HG02642 (cell line): ENCODE results near the gene CST7.
A peak's percentile ranks its signal among the peaks of the same experiment; 100 is the strongest.

Experiments
- ATAC-seq: cut with Tn5 transposase; IDR thresholded peaks from one replicate; pipeline ENCODE4 v1.9.1; 2021; ENCODE audit warnings: mild to moderate bottlenecking; ENCODE audit not compliant: unreplicated experiment, poor library complexity

Gene CST7

GRCh38 chr20:24981282-24981681, 32.2 kb downstream of the CST7 start:
- no peak for ATAC-seq

GRCh38 chr20:24981790-24982189, 32.7 kb downstream of the CST7 start:
- ATAC-seq = no peak

GRCh38 chr20:24983896-24984295, 34.8 kb downstream of the CST7 start:
- no peak for ATAC-seq

GRCh38 chr20:24984961-24985640, 36.0 kb downstream of the CST7 start:
- no peak for ATAC-seq

GRCh38 chr20:24985802-24986201, 36.7 kb downstream of the CST7 start:
- ATAC-seq = no peak

GRCh38 chr20:24986436-24987015, 37.5 kb downstream of the CST7 start:
- no peak for ATAC-seq

GRCh38 chr20:24987244-24987643, 38.2 kb downstream of the CST7 start:
- no peak for ATAC-seq

- ATAC-seq = no peak
Observed at GRCh38 chr20:24987873-24988835, 39.1 kb downstream of the CST7 start.

- no peak for ATAC-seq
Observed at GRCh38 chr20:24989162-24989561, 40.1 kb downstream of the CST7 start.

GRCh38 chr20:24990810-24991252, 41.8 kb downstream of the CST7 start:
- ATAC-seq = no peak

- peak; percentile 35 for ATAC-seq
Observed at GRCh38 chr20:24991897-24992486, 42.9 kb downstream of the CST7 start.

GRCh38 chr20:24992487-24993205, 43.6 kb downstream of the CST7 start, which contains the start of gene APMAP:
APMAP (minus strand) TSS chr20:24992751; CDS start chr20:24992688, 63 bp downstream.
- peak; percentile 97 for ATAC-seq

GRCh38 chr20:24993337-24994185, 44.5 kb downstream of the CST7 start:
- ATAC-seq = no peak

- no peak for ATAC-seq
Observed at GRCh38 chr20:24994186-24994465, 45.1 kb downstream of the CST7 start.

GRCh38 chr20:24994470-24995368, 45.6 kb downstream of the CST7 start:
- no peak for ATAC-seq

GRCh38 chr20:24995741-24996448, 46.8 kb downstream of the CST7 start:
- ATAC-seq = no peak

GRCh38 chr20:24996449-24997377, 47.6 kb downstream of the CST7 start:
- no peak for ATAC-seq
